Left ventricle myocardium superior (tissue), 1 donor: ENCODE data around the gene TMEM255B. TPM values are rescaled to one million over a fixed set of nuclear protein-coding genes. Genes with fewer than 3 reads are reported as not detected.

ENCODE experiments used
- ATAC-seq: fragments of 200-7000 bp; cut with Tn5 transposase; one replicate; pipeline ENCODE4 v1.9.1; 2020; ENCODE audit warnings: mild to moderate bottlenecking, moderate library complexity
- DNase-seq: peaks from one replicate; pipeline ENCODE4 v3.0.0-alpha.2; 2020
- intact Hi-C: fragments of 100-400 bp; cut with micrococcal nuclease; formaldehyde crosslinking; loops from one replicate; pipeline ENCODE4 v1.11.0; 2022
- total RNA-seq: library from RNA; stranded (reverse); fragmentation: NEBNext Ultra II Directional; extraction: Animal tissue kit (Norgen Biotek cat#: 25700); gene quantifications from one replicate; pipeline ENCODE4 v1.2.1, GENCODE V29; 2021
- donor health status: DM: no; HTN: yes; CAD: no; lungs with severe emphysema.

The TMEM255B gene
- total RNA-seq, 1 donor from 2014 or later: 12.1 TPM

GRCh38 chr13:113861433-113862030 lies 102.5 kb downstream of the TMEM255B start:
- DNase-seq (no peak), ATAC-seq (peak; percentile 15)
- intact Hi-C loops: no loop called here

GRCh38 chr13:113862191-113862930 lies 103.3 kb downstream of the TMEM255B start:
- DNase-seq: no peak
- peak; percentile 5 for ATAC-seq
- intact Hi-C loops: no loop called here

- DNase-seq: peak; percentile 79
- intact Hi-C loops: no loop called here
- ATAC-seq: peak; percentile 69
Measured at GRCh38 chr13:113862931-113863523, 104.0 kb downstream of the TMEM255B start.

DNA sequence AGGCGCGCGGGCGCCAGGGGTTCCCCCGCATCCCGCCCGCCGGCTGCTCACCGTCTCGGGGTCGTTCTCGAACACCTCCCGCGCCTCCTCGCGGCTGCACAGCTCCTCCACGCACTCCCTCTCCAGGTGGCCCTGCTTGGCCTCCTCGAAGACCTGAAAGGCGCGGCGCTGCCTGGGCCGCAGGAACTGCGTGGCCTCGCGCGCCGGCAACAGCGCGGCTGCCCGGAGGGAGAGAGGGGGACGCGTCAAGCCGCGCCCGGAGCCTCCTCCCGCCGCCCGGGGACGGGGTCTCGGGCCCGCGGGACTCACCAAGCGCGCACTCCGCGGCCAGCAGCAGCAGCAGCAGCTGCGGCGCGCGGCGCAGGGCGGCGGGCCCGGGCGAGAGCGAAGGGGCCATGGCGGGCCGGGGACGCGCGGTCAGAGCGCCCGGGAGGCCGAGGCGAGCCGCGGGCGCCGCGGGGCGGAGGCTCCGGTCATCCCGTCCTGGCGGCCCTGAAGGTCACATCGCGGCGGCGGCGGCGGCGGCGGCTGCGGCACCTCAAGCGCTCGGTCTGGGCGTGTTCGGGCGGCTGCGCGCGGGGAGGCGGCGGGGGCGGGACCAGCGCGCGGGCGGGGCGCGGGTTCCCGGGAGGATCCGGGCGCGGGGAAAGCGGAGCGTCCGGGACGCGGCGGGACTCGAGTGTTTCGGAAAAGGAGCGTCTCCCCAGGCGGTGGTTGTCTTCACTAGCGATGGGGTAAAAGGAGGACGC lies 104.7 kb downstream of the TMEM255B start, which contains the start of gene GAS6:
Gene GAS6 (minus strand): TSS at position 553 of the 749 bp plus-strand sequence. CDS start 156 bp downstream, at position 397.
- intact Hi-C loops: no loop called here
- DNase-seq: peak; percentile 89
- peak; percentile 68 for ATAC-seq

DNA sequence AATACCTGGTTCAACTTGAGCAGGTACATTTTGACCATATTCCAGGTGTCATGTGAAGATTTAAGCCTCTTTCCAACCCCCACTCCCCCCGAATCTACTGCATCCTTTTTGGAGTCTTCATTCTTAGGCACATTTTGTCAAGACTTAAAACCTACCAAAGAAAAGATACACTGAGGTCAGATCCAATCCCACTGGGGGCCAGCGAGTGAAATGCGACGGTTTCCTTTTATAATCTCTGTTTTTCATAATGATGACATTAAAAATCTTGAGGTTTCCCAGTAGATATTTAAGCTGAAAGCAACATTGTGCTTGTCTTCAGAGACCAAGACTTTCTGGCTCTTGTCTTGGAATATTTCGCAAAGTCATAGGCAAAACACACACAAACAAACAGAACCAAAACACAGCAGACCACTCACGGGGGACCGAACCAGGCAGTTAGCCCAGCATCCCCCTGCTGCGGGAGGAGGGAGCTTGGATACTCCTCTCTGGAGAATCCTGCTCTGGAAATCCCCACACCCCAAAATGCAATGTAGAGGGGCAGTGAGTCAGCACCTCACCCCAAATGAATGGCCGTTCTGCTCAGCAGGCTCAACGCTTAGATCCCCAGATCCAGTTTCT lies 105.4 kb downstream of the TMEM255B start:
- no peak for ATAC-seq
- intact Hi-C loops: no loop called here
- no peak for DNase-seq

- no peak for ATAC-seq
- no peak for DNase-seq
- intact Hi-C loops: no loop called here
Measured at GRCh38 chr13:113865427-113865826, 106.4 kb downstream of the TMEM255B start.

Other genes starting within 250 kb of the TMEM255B start
- 45.1 TPM for gene TFDP1, start 174.5 kb upstream of the TMEM255B start, total RNA-seq
- not detected for gene ATP4B, start 101.0 kb upstream of the TMEM255B start, total RNA-seq
- gene GRK1, start 92.0 kb upstream of the TMEM255B start, total RNA-seq: 0.42 TPM
- 210 TPM for gene GAS6, start 104.8 kb downstream of the TMEM255B start, total RNA-seq
- gene C13orf46, start 214.8 kb downstream of the TMEM255B start, total RNA-seq: 0.37 TPM